Measurements from ENCODE around the gene TRMT112.

DNA sequence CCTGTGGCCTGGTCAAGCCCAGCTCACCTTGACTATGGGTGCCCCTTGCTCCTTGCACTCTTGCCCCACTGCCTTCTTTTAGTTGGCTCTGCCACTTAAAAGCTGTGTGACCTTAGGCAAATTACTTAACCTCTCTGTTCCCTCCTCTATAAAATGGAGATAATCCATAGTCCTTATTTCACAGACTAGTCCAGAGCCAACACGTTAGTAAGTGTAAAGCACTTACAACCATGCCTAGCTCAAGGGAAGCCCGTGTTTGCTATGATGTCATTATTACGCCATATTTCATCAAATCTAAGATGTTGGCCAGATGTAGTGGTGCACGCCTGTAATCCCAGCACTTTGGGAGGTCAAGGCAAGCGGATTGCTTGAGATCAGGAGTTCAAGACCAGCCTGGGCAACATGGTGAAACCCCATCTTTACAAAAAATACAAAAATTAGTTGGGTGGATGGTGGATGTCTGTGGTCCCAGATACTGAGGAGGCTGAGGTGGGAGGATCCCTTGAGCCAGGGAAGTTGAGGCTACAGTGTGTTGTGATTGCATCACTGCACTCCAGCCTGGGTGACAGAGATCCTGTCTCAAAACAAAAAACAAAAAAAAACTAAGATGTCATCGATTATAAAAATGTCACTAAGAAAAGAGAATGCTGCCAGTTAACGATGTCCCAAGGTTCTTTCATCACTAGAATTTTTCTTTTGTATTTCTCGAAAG, 20.3 kb upstream of the TRMT112 start:
- TF ChIP-seq, protein P1, sequence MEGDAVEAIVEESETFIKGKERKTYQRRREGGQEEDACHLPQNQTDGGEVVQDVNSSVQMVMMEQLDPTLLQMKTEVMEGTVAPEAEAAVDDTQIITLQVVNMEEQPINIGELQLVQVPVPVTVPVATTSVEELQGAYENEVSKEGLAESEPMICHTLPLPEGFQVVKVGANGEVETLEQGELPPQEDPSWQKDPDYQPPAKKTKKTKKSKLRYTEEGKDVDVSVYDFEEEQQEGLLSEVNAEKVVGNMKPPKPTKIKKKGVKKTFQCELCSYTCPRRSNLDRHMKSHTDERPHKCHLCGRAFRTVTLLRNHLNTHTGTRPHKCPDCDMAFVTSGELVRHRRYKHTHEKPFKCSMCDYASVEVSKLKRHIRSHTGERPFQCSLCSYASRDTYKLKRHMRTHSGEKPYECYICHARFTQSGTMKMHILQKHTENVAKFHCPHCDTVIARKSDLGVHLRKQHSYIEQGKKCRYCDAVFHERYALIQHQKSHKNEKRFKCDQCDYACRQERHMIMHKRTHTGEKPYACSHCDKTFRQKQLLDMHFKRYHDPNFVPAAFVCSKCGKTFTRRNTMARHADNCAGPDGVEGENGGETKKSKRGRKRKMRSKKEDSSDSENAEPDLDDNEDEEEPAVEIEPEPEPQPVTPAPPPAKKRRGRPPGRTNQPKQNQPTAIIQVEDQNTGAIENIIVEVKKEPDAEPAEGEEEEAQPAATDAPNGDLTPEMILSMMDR (conservative IDR thresholded peaks at IDR 0.05 in 1 of 2, IDR thresholded peaks at IDR 0.05 in 1 of 2; ENCODE audit: extremely low read depth in 1 of 2, insufficient read depth in 1 of 2, low read depth in 1 of 2, low read length in 2 of 2): no peak
- no peak for TF ChIP-seq EZH2 (IDR thresholded peaks at IDR 0.05; ENCODE audit: borderline replicate concordance, low read length)
